RWPE2 (cell line): ENCODE data around the gene FGFR1OP2.

ENCODE experiments used
- ATAC-seq: fragments of 200-7000 bp; cut with Tn5 transposase; 3 replicates; pipeline ENCODE4 v1.9.1; 2021; ENCODE audit warnings: low read depth
- DNase-seq: peaks from one replicate; pipeline ENCODE4 v3.0.0-alpha.2; 2020; ENCODE audit warnings: low spot score
- H3K27ac ChIP-seq: fragments of 450-650 bp; 2 replicates; pipeline ENCODE4 v1.5.1; 2017; ENCODE audit warnings: mild to moderate bottlenecking; ENCODE audit not compliant: poor library complexity, severe bottlenecking
- H3K27me3 ChIP-seq: fragments of 250-450 bp; sonication (Bioruptor Pico); 2 replicates; pipeline ENCODE4 v1.5.1; 2021; ENCODE audit warnings: mild to moderate bottlenecking, moderate library complexity; ENCODE audit not compliant: insufficient read depth, poor library complexity, severe bottlenecking
- H3K36me3 ChIP-seq: fragments of 250-450 bp; sonication (Bioruptor Pico); 2 replicates; pipeline ENCODE4 v1.5.1; 2020; ENCODE audit warnings: low read depth, mild to moderate bottlenecking, moderate library complexity
- H3K4me1 ChIP-seq: fragments of 250-450 bp; sonication (Bioruptor Pico); 2 replicates; pipeline ENCODE4 v1.5.1; 2021; ENCODE audit warnings: mild to moderate bottlenecking, moderate library complexity; ENCODE audit not compliant: insufficient read depth, poor library complexity, severe bottlenecking
- H3K4me3 ChIP-seq: fragments of 250-450 bp; sonication (Bioruptor Pico); 2 replicates; pipeline ENCODE4 v1.5.1; 2021; ENCODE audit warnings: mild to moderate bottlenecking, moderate library complexity; ENCODE audit not compliant: severe bottlenecking
- H3K9me3 ChIP-seq: fragments of 250-450 bp; sonication (Bioruptor Pico); 2 replicates; pipeline ENCODE4 v1.5.1; 2021; ENCODE audit warnings: mild to moderate bottlenecking, moderate library complexity; ENCODE audit not compliant: severe bottlenecking
- TF ChIP-seq, protein P1 (sequence below): fragments of 450-650 bp; IDR thresholded peaks from one replicate; pipeline ENCODE4 v1.5.1; 2017; ENCODE audit warnings: mild to moderate bottlenecking, moderate library complexity; ENCODE audit not compliant: poor library complexity, severe bottlenecking

The FGFR1OP2 gene

DNA sequence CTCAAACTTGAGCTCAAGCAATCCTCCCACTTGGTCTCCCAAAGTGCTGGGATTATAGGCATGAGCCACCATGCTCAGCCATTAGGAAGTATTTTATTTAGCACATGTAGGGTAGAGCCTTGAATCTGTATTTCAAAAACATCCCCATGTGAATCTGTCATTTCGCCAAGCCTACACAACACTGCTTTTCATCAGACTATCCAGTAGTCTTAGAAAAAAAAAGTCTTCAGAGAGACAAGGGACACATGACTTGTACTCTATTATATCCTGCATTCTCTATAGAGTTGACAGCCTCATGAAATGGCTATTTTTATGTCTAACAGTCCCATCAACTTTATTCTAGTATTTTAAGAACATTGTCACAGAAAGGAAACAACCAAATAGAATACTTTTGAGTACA lies 40.5 kb downstream of the FGFR1OP2 start:
- H3K4me3 ChIP-seq = no peak overlapping the region
- peaks cover 4% of the 10 kb centered on the region; the same call in 1 of the 2 replicates for H3K36me3 ChIP-seq
- no peak for DNase-seq
- H3K4me1 ChIP-seq = no peaks in the 10 kb centered on the region
- TF ChIP-seq, protein P1, sequence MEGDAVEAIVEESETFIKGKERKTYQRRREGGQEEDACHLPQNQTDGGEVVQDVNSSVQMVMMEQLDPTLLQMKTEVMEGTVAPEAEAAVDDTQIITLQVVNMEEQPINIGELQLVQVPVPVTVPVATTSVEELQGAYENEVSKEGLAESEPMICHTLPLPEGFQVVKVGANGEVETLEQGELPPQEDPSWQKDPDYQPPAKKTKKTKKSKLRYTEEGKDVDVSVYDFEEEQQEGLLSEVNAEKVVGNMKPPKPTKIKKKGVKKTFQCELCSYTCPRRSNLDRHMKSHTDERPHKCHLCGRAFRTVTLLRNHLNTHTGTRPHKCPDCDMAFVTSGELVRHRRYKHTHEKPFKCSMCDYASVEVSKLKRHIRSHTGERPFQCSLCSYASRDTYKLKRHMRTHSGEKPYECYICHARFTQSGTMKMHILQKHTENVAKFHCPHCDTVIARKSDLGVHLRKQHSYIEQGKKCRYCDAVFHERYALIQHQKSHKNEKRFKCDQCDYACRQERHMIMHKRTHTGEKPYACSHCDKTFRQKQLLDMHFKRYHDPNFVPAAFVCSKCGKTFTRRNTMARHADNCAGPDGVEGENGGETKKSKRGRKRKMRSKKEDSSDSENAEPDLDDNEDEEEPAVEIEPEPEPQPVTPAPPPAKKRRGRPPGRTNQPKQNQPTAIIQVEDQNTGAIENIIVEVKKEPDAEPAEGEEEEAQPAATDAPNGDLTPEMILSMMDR = no peak
- ATAC-seq = no peak
- no peaks in the 10 kb centered on the region for H3K9me3 ChIP-seq
- H3K27me3 ChIP-seq = no peaks in the 10 kb centered on the region
- no peak overlapping the region for H3K27ac ChIP-seq

DNA sequence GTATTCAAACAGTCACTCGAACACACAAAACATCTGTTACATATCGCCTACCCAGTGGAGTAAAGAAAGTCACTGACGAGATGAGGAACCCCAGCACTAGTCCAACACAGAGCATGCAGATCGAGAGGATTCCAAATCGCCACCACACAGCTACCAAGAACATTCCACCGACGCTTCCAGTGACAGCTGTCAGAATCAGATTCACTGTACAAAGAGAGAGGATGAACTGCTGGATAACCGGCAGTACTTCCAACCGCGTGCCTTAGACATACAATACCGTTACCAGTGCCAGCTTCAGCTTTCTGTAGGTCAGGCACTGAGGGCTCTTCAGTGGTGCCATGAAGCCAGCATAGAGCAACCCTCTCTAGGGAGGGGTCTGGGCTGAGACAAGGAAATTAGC lies 41.5 kb downstream of the FGFR1OP2 start:
- TF ChIP-seq, protein P1 = no peak
- H3K4me3 ChIP-seq = no peak overlapping the region
- H3K4me1 ChIP-seq = no peaks in the 10 kb centered on the region
- no peak for ATAC-seq
- no peak overlapping the region for H3K27ac ChIP-seq
- no peaks in the 10 kb centered on the region for H3K27me3 ChIP-seq
- H3K9me3 ChIP-seq = no peaks in the 10 kb centered on the region
- no peak for DNase-seq
- H3K36me3 ChIP-seq = peaks cover 4% of the 10 kb centered on the region; the same call in 1 of the 2 replicates

DNA sequence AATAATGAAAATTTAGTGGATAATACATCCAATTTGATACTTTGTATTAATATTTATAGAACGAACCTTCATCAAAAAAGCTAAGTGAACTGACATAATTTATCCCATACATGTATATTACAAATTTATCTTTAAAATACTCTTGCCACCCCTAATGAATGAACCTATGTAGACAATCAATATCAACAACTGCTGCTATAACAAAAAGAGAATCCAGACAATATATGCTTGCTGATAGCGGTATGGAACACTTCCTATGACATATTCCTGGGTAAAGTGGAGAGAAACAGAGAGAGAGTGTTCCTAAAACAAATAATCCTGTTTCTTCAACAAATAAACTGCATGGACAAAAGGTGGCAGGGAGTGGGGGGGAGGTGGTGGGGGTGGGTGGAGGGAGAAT lies 44.6 kb downstream of the FGFR1OP2 start:
- Histone ChIP-seq H3K27ac (no peak overlapping the region), H3K9me3 (no peaks in the 10 kb centered on the region), H3K36me3 (peaks cover 4% of the 10 kb centered on the region; the same call in 1 of the 2 replicates), H3K4me3 (no peak overlapping the region), H3K27me3 (no peaks in the 10 kb centered on the region), H3K4me1 (no peaks in the 10 kb centered on the region)
- ATAC-seq = no peak
- no peak for DNase-seq
- TF ChIP-seq, protein P1 = no peak

DNA sequence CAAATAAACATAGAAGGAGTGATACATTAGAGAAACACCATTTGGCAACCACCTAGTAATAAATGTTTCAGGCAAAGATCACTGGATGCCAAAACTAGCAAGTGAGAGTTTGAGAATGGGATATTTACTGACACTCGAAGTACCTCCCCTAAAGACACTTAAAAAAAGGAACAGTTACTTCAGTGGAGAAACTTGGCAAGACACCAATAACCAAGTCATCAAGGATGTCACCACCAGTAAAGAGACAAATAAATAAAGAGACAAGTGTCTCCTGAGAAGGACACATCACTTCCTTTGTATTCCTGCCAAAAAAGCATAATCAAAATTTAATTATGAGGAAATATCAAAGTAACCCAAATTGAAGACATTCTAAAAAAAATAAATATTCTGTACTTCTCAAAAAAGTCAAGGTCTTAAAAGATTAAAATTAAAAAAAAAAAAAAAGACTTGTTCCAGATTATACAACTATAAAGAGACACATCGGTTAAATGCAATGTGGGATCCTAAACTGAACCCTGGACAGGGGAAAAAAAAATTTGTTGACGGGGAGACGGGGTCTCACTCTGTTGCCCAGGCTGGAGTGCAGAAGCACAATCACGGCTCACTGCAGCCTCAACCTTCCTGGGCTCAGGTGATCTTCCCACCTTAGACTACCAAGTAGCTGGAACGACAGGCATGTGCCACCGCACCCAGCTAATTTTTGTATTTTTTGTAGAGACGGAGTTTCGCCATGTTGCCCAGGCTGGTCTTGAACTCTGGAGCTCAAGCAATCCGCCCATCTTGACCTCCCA lies 49.6 kb downstream of the FGFR1OP2 start:
- no peaks in the 10 kb centered on the region for H3K27me3 ChIP-seq
- no peak for DNase-seq
- H3K4me1 ChIP-seq = no peaks in the 10 kb centered on the region

DNA sequence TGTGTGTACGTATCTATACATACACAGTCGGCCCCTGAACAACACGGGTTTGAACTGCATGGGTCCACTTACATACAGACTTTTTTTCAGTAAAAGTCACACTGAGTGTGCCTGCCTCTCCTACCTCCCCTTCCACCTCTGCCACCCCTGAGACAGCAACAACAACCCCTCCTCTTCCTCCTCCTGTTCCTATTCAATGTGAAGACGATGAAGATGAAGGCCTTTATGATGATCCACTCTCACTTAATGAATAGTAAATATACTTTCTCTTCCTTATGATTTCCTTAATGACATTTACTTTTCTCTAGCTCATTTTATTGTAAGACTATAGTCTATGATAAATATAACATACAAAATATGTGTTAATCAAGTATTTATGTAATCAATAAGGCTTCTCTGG lies 50.4 kb downstream of the FGFR1OP2 start:
- DNase-seq (no peak), ATAC-seq (no peak)
- Histone ChIP-seq H3K4me1 (no peaks in the 10 kb centered on the region), H3K4me3 (no peak overlapping the region), H3K27ac (no peak overlapping the region), H3K27me3 (no peaks in the 10 kb centered on the region), H3K36me3 (0 out of 2 replicates have a peak, but pooled peaks cover 3% of the 10 kb centered on the region), H3K9me3 (no peaks in the 10 kb centered on the region)
- TF ChIP-seq, protein P1 = no peak

More for the DNA sequence above, 49.6 kb downstream of the FGFR1OP2 start:
- H3K36me3 ChIP-seq = 0 out of 2 replicates have a peak, but pooled peaks cover 3% of the 10 kb centered on the region
- H3K9me3 ChIP-seq = no peaks in the 10 kb centered on the region
- TF ChIP-seq, protein P1 = no peak
- no peak for ATAC-seq
- H3K4me3 ChIP-seq = no peak overlapping the region
- no peak overlapping the region for H3K27ac ChIP-seq
